Measurements from ENCODE around the gene SREBF1. TPM values are rescaled to one million over a fixed set of nuclear protein-coding genes. Genes with fewer than 3 reads are reported as not detected.

The SREBF1 gene
- total RNA-seq, 1 donor from 2014 or later: 18.9 TPM

Small RNAs within 50 kb of the gene (microRNA-seq; reads per million reads assigned to microRNA genes)
- gene MIR33B (31.4 reads per million, percentile 39 among the genes with 10 or more reads in this experiment), gene MIR6777 (not detected)

Other genes with a start within 250 kb of the SREBF1 start
- 18.2 TPM for gene PEMT, start 245.3 kb downstream of the SREBF1 start, total RNA-seq
- 31.9 TPM for gene RAI1, start 155.5 kb downstream of the SREBF1 start, total RNA-seq
- 246 TPM for gene TOM1L2, start 135.4 kb upstream of the SREBF1 start, total RNA-seq
- 1.6 TPM for gene DRC3, start 135.9 kb upstream of the SREBF1 start, total RNA-seq
- 34.9 TPM for gene ATPAF2, start 202.2 kb upstream of the SREBF1 start, total RNA-seq
- 20.1 TPM for gene GID4, start 202.4 kb upstream of the SREBF1 start, total RNA-seq

All from Right ventricle myocardium inferior (tissue), 1 donor.